Vagina (tissue), 2 donors: ENCODE results near the gene RBM23.

Experiments
- POLR2A ChIP-seq, 2 donors: fragments of 450-650 bp; IDR thresholded peaks; one replicate each; pipeline ENCODE4 v1.6.1; 2017; ENCODE audit warnings: antibody characterized with exemption in 2 of 2, mild to moderate bottlenecking in 2 of 2, moderate library complexity in 2 of 2
- TF ChIP-seq, protein P1 (sequence below), 3 experiments: fragments of 450-650 bp in 2 of 3; fragments of 200-600 bp in 1 of 3; sonication (generic) in 1 of 3; IDR thresholded peaks; one replicate each; pipeline ENCODE4 v1.5.1; 2017 to 2019; ENCODE audit warnings: antibody characterized with exemption in 3 of 3, mild to moderate bottlenecking in 2 of 3, moderate library complexity in 2 of 3

DNA sequence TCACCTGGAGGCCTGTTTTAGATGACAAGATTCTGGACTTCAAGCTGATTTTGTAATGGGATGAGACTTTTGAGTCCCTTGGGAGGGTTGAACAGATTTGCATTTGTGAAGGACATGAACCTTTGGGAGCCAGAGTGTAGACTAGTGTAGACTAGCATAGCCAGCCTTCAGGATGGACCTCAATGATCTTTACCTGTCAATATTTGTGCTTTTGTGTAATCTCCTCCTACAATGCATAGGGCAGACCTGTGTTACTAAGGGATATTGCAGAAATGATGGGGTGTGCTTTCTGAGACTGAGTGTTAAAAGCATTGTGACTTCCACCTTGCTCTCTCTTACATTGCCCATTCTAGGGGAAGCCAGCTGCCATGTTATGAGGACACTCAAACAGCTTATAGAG, 57.3 kb downstream of the RBM23 start:
- TF ChIP-seq, protein P1, sequence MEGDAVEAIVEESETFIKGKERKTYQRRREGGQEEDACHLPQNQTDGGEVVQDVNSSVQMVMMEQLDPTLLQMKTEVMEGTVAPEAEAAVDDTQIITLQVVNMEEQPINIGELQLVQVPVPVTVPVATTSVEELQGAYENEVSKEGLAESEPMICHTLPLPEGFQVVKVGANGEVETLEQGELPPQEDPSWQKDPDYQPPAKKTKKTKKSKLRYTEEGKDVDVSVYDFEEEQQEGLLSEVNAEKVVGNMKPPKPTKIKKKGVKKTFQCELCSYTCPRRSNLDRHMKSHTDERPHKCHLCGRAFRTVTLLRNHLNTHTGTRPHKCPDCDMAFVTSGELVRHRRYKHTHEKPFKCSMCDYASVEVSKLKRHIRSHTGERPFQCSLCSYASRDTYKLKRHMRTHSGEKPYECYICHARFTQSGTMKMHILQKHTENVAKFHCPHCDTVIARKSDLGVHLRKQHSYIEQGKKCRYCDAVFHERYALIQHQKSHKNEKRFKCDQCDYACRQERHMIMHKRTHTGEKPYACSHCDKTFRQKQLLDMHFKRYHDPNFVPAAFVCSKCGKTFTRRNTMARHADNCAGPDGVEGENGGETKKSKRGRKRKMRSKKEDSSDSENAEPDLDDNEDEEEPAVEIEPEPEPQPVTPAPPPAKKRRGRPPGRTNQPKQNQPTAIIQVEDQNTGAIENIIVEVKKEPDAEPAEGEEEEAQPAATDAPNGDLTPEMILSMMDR (IDR thresholded peaks at IDR 0.05) = no peak
- no peak for TF ChIP-seq POLR2A (IDR thresholded peaks at IDR 0.05)
